Liver (tissue), 9 donors: Measurements from ENCODE around the gene LCORL. TPM values are rescaled to one million over a fixed set of nuclear protein-coding genes. Genes with fewer than 3 reads are reported as not detected.

Experiments
- DNase-seq: peaks from one replicate; pipeline ENCODE4 v3.0.0-alpha.2; 2017; ENCODE audit warnings: low spot score
- H3K27ac ChIP-seq, 2 donors: one replicate each; pipeline ENCODE4 v1.7.0; 2013; ENCODE audit warnings: inconsistent platforms in 2 of 2, low read length in 2 of 2, control low read depth in 1 of 2, low read depth in 1 of 2, mild to moderate bottlenecking in 1 of 2
- H3K27me3 ChIP-seq, 4 donors: one replicate each; pipeline versions ENCODE4 v1.6.1 to v1.7.0; 2013; ENCODE audit warnings: low read length in 3 of 4, inconsistent platforms in 1 of 4, mild to moderate bottlenecking in 1 of 4, moderate library complexity in 1 of 4; ENCODE audit not compliant: control insufficient read depth in 4 of 4, insufficient read depth in 4 of 4
- H3K36me3 ChIP-seq, 4 donors: one replicate each; pipeline versions ENCODE4 v1.6.1 to v1.7.0; 2013; ENCODE audit warnings: low read length in 3 of 4, mild to moderate bottlenecking in 3 of 4, low read depth in 1 of 4, moderate library complexity in 1 of 4; ENCODE audit not compliant: control insufficient read depth in 4 of 4, insufficient read depth in 3 of 4
- H3K4me1 ChIP-seq, 4 donors: one replicate each; pipeline versions ENCODE4 v1.6.1 to v1.7.0; 2013; ENCODE audit warnings: low read length in 3 of 4, mild to moderate bottlenecking in 3 of 4, moderate library complexity in 1 of 4; ENCODE audit not compliant: control insufficient read depth in 4 of 4, insufficient read depth in 4 of 4
- H3K4me3 ChIP-seq, 3 donors: one replicate each; pipeline versions ENCODE4 v1.6.1 to v1.7.0; 2013; ENCODE audit warnings: low read length in 3 of 3, control low read depth in 1 of 3, low read depth in 1 of 3, mild to moderate bottlenecking in 1 of 3
- H3K9ac ChIP-seq, 2 donors: one replicate each; pipeline ENCODE4 v1.7.0; 2013; ENCODE audit warnings: low read length in 2 of 2, mild to moderate bottlenecking in 2 of 2, moderate library complexity in 2 of 2, control low read depth in 1 of 2, low read depth in 1 of 2
- H3K9me3 ChIP-seq, 4 donors: one replicate each; pipeline versions ENCODE4 v1.6.1 to v1.7.0; 2013; ENCODE audit warnings: low read length in 3 of 4; ENCODE audit not compliant: control insufficient read depth in 4 of 4
- ATF3 ChIP-seq: IDR thresholded peaks from 2 replicates; pipeline ENCODE4 v1.6.1; 2016; ENCODE audit warnings: antibody characterized with exemption
- CTCF ChIP-seq: fragments of 150-350 bp; IDR thresholded peaks from 2 replicates; pipeline ENCODE4 v1.5.1; 2017; ENCODE audit warnings: improper control_type of control experiment, low read depth, low read length; ENCODE audit not compliant: missing input control
- EGR1 ChIP-seq, 2 donors: IDR thresholded peaks; 2 replicates each; pipeline ENCODE4 v1.6.1; 2016 to 2018; ENCODE audit warnings: antibody characterized with exemption in 2 of 2, low read depth in 2 of 2
- FOXA1 ChIP-seq: IDR thresholded peaks from 2 replicates; pipeline ENCODE4 v1.6.1; 2016; ENCODE audit warnings: antibody characterized with exemption
- FOXA2 ChIP-seq: IDR thresholded peaks from 2 replicates; pipeline ENCODE4 v1.6.1; 2016; ENCODE audit warnings: antibody characterized with exemption
- GABPA ChIP-seq, 2 donors: IDR thresholded peaks in 1 of 2; conservative IDR thresholded peaks in 1 of 2; 2 replicates each; pipeline ENCODE4 v1.6.1; 2016; ENCODE audit warnings: antibody characterized with exemption in 2 of 2, mild to moderate bottlenecking in 1 of 2, moderate library complexity in 1 of 2
- HNF4A ChIP-seq, 2 donors: conservative IDR thresholded peaks; 2 replicates each; pipeline ENCODE4 v1.6.1; 2016; ENCODE audit warnings: antibody characterized with exemption in 2 of 2, mild to moderate bottlenecking in 2 of 2
- HNF4G ChIP-seq: IDR thresholded peaks from 2 replicates; pipeline ENCODE4 v1.6.1; 2016; ENCODE audit warnings: antibody characterized with exemption
- NR2F2 ChIP-seq: IDR thresholded peaks from 2 replicates; pipeline ENCODE4 v1.6.1; 2016; ENCODE audit warnings: antibody characterized with exemption
- RAD21 ChIP-seq, 2 donors: IDR thresholded peaks; 2 replicates each; pipeline ENCODE4 v1.6.1; 2016; ENCODE audit warnings: antibody characterized with exemption in 2 of 2, mild to moderate bottlenecking in 2 of 2
- REST ChIP-seq: IDR thresholded peaks from 2 replicates; pipeline ENCODE4 v1.6.1; 2016; ENCODE audit warnings: antibody characterized with exemption, mild to moderate bottlenecking
- RXRA ChIP-seq, 2 donors: IDR thresholded peaks; 2 replicates each; pipeline ENCODE4 v1.6.1; 2017 to 2018; ENCODE audit warnings: antibody characterized with exemption in 2 of 2, mild to moderate bottlenecking in 1 of 2
- TAF1 ChIP-seq: conservative IDR thresholded peaks from 2 replicates; pipeline ENCODE4 v1.6.1; 2016; ENCODE audit warnings: antibody characterized with exemption, mild to moderate bottlenecking
- ZBTB33 ChIP-seq: IDR thresholded peaks from 2 replicates; pipeline ENCODE4 v1.6.1; 2016; ENCODE audit warnings: antibody characterized with exemption
- WGBS: extraction: QIAGEN DNeasy Blood & Tissue Kit; methylation state at CpG from one replicate; pipeline ENCODE4 v1.1.7; 2013; 5-methylcytosine and 5-hydroxymethylcytosine counted together
- polyA plus RNA-seq, 2 donors: library from polyadenylated mRNA; stranded (reverse) in 1 of 2; unstranded in 1 of 2; fragments of 200-250 nt in 1 of 2; fragments of >200 nt in 1 of 2; fragmentation: Nextera tagmentation in 1 of 2; extraction: Ambion mirVana in 1 of 2; gene quantifications; one replicate each; pipeline versions ENCODE4 v1.2.1 to v1.2.3, GENCODE V29; 2013 to 2015
- total RNA-seq, 2 donors: library from RNA; depleted of rRNA; stranded (reverse); fragments of >200 nt; gene quantifications; one replicate each; pipeline ENCODE4 v1.2.3, GENCODE V29; 2014
- TF ChIP-seq, protein P1 (sequence below): IDR thresholded peaks from 2 replicates; pipeline ENCODE4 v1.6.1; 2016; ENCODE audit warnings: antibody characterized with exemption
- donor health status: healthy.
- donor health status: healthy.
- donor health status: healthy.
- donor health status: healthy.
- donor health status: healthy.

The LCORL gene
- total and polyA plus RNA-seq, 4 donors, result 2.1 to 12.0 (median 6.5) TPM

- 59% methylated on average over 2 of the region's 2 CpGs for WGBS
- TF ChIP-seq CTCF (peak; percentile 10), ATF3 (no peak), RXRA (IDR thresholded peaks at IDR 0.05) (no peak)
- H3K9me3 ChIP-seq, result no peaks in the 10 kb centered on the region
- no peak overlapping the region for H3K9ac ChIP-seq
- H3K4me3 ChIP-seq, result no peak overlapping the region
- no peaks in the 10 kb centered on the region for H3K4me1 ChIP-seq
- no peak for DNase-seq
- H3K27me3 ChIP-seq, result no peaks in the 10 kb centered on the region
- no peaks in the 10 kb centered on the region for H3K36me3 ChIP-seq
- no peak overlapping the region for H3K27ac ChIP-seq
Observed at GRCh38 chr4:18042754-18043153, 21.2 kb upstream of the LCORL start.

DNA sequence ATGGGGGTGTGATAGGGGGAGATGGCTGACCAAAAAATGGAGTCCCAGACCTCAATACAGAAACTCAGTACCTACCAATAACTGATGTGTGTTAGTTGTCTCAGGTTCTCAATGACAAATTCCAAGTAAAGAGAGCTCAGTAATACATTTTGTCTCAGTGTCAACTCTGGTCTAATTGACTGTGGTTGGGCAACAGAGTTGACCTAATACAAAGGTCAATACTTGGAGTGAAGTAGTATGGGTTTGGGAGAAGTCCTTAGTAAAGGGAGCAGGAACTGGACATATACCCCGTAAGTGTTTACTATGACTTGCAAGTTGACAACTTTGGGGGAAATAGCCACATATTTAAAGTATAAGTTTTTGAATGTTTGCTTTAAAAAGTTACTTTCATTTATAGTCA, 20.5 kb upstream of the LCORL start:
- TF ChIP-seq REST (no peak), GABPA (IDR thresholded peaks at IDR 0.05 in 1 of 2, conservative IDR thresholded peaks at IDR 0.05 in 1 of 2) (no peak), RAD21 (IDR thresholded peaks at IDR 0.05) (no peak), EGR1 (IDR thresholded peaks at IDR 0.05; ENCODE audit: low read depth in 2 of 2) (no peak), HNF4G (no peak), RXRA (IDR thresholded peaks at IDR 0.05) (peak; percentile 6 to 59), FOXA1 (no peak), FOXA2 (no peak), HNF4A (conservative IDR thresholded peaks at IDR 0.05) (peak; percentile 11 to 58), ZBTB33 (no peak), NR2F2 (peak; percentile 22), TAF1 (no peak)
- TF ChIP-seq, protein P1, sequence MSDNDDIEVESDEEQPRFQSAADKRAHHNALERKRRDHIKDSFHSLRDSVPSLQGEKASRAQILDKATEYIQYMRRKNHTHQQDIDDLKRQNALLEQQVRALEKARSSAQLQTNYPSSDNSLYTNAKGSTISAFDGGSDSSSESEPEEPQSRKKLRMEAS, result no peak
- DNase-seq, result no peak
- no peaks in the 10 kb centered on the region for H3K9me3 ChIP-seq

More for the DNA sequence above, 20.5 kb upstream of the LCORL start:
- Histone ChIP-seq H3K36me3 (no peaks in the 10 kb centered on the region), H3K4me3 (no peak overlapping the region), H3K27ac (no peak overlapping the region), H3K4me1 (no peaks in the 10 kb centered on the region), H3K9ac (no peak overlapping the region), H3K27me3 (no peaks in the 10 kb centered on the region)
- WGBS, result 88% methylated on average over 1 of the region's 1 CpG
